IMR-90 (cell line): Measurements from ENCODE around the gene CNOT2. TPM values are rescaled to one million over a fixed set of nuclear protein-coding genes. Genes with fewer than 3 reads are reported as not detected.

Experiments
- ATAC-seq: fragments of 200-7000 bp; cut with Tn5 transposase; 2 replicates; pipeline ENCODE4 v1.9.1; 2020; ENCODE audit warnings: low read depth, mild to moderate bottlenecking, moderate library complexity
- BruUV-seq: library from RNA; stranded (reverse); fragments of 400-500 nt; replicated peaks from 2 replicates; lab custom pipeline; 2021; lab: Mats Ljungman, UMichigan
- CTCF ChIA-PET: fragments of 300-600 bp; formaldehyde crosslinking; extraction: SDS; loops from one replicate; lab custom pipeline; 2021; ENCODE audit warnings: antibody characterized with exemption; lab: Yijun Ruan, JAX
- POLR2A ChIA-PET: fragments of 300-600 bp; sonication (Branson Sonifier 250); formaldehyde crosslinking; loops from one replicate; lab custom pipeline; 2022; ENCODE audit warnings: antibody characterized with exemption; ENCODE audit not compliant: unreplicated experiment; lab: Charles Lee
- DNase-seq: peaks from one replicate; pipeline ENCODE4 v3.0.0; 2013
- H2AFZ ChIP-seq: replicated peaks from 2 replicates; pipeline ENCODE3; 2013; ENCODE audit warnings: low read length, mild to moderate bottlenecking; ENCODE audit not compliant: poor library complexity
- H2AK5ac ChIP-seq: 2 replicates; pipeline ENCODE4 v1.6.1; 2013; ENCODE audit warnings: low read depth, low read length, inconsistent platforms
- H2AK9ac ChIP-seq: replicated peaks from 2 replicates; pipeline ENCODE3; 2013; ENCODE audit warnings: mild to moderate bottlenecking, low read depth, low read length, moderate library complexity; ENCODE audit not compliant: poor library complexity
- H2BK120ac ChIP-seq: 2 replicates; pipeline ENCODE4 v1.6.1; 2013; ENCODE audit warnings: low read depth, low read length, inconsistent platforms
- H2BK15ac ChIP-seq: 3 replicates; pipeline ENCODE4 v1.6.1; 2013; ENCODE audit warnings: low read depth, low read length, inconsistent platforms
- H2BK20ac ChIP-seq: 2 replicates; pipeline ENCODE4 v1.6.1; 2013; ENCODE audit warnings: low read depth, mild to moderate bottlenecking, inconsistent platforms, low read length, moderate library complexity
- H2BK5ac ChIP-seq: 2 replicates; pipeline ENCODE4 v1.6.1; 2013; ENCODE audit warnings: mild to moderate bottlenecking, low read depth, low read length, inconsistent platforms; ENCODE audit not compliant: poor library complexity, severe bottlenecking
- H3K14ac ChIP-seq: replicated peaks from 2 replicates; pipeline ENCODE4 v1.6.1; 2013; ENCODE audit warnings: low read depth, low read length, inconsistent platforms
- H3K18ac ChIP-seq: 2 replicates; pipeline ENCODE4 v1.6.1; 2013; ENCODE audit warnings: low read depth, low read length, control low read depth
- H3K23ac ChIP-seq: 2 replicates; pipeline ENCODE4 v1.6.1; 2013; ENCODE audit warnings: low read depth, low read length, inconsistent platforms
- H3K27ac ChIP-seq: 2 replicates; pipeline ENCODE4 v1.5.1; 2013; ENCODE audit warnings: mild to moderate bottlenecking, control low read depth, low read length; ENCODE audit not compliant: insufficient read depth
- H3K27me3 ChIP-seq: 2 replicates; pipeline ENCODE4 v1.6.1; 2013; ENCODE audit warnings: low read length; ENCODE audit not compliant: control insufficient read depth, insufficient read depth
- H3K36me3 ChIP-seq: 2 replicates; pipeline ENCODE4 v1.6.1; 2013; ENCODE audit warnings: low read length, mixed read lengths; ENCODE audit not compliant: control insufficient read depth, insufficient read depth
- H3K4ac ChIP-seq: 2 replicates; pipeline ENCODE4 v1.6.1; 2013; ENCODE audit warnings: low read depth, low read length, inconsistent platforms
- H3K4me1 ChIP-seq: 2 replicates; pipeline ENCODE4 v1.6.1; 2013; ENCODE audit warnings: low read length, mixed read lengths; ENCODE audit not compliant: control insufficient read depth, insufficient read depth
- H3K4me2 ChIP-seq: 2 replicates; pipeline ENCODE4 v1.6.1; 2013; ENCODE audit warnings: low read depth, mild to moderate bottlenecking, control low read depth, low read length, moderate library complexity
- H3K4me3 ChIP-seq: 2 replicates; pipeline ENCODE4 v1.5.1; 2013; ENCODE audit warnings: low read depth, mild to moderate bottlenecking, control low read depth, low read length, moderate library complexity; ENCODE audit not compliant: insufficient read depth
- H3K56ac ChIP-seq: 2 replicates; pipeline ENCODE4 v1.6.1; 2013; ENCODE audit warnings: low read length, inconsistent platforms; ENCODE audit not compliant: insufficient read depth; ENCODE audit errors: extremely low read depth
- H3K79me1 ChIP-seq, 2 experiments: 2 replicates each; pipeline ENCODE4 v1.6.1; 2013; ENCODE audit warnings: low read length in 2 of 2, inconsistent platforms in 1 of 2, low read depth in 1 of 2
- H3K9ac ChIP-seq: 2 replicates; pipeline ENCODE4 v1.6.1; 2013; ENCODE audit warnings: low read depth, low read length, control low read depth
- H3K9me1 ChIP-seq: 2 replicates; pipeline ENCODE4 v1.6.1; 2013; ENCODE audit warnings: low read length, inconsistent platforms; ENCODE audit not compliant: insufficient read depth
- H3K9me3 ChIP-seq: 2 replicates; pipeline ENCODE4 v1.6.1; 2013; ENCODE audit warnings: low read length; ENCODE audit not compliant: control insufficient read depth, insufficient read depth
- H4K20me1 ChIP-seq: 2 replicates; pipeline ENCODE4 v1.6.1; 2013; ENCODE audit warnings: low read length, inconsistent platforms; ENCODE audit not compliant: insufficient read depth
- H4K5ac ChIP-seq: 2 replicates; pipeline ENCODE4 v1.6.1; 2013; ENCODE audit warnings: mild to moderate bottlenecking, low read depth, low read length, control low read depth
- H4K8ac ChIP-seq, 2 experiments: 2 replicates each; pipeline ENCODE4 v1.6.1; 2013; ENCODE audit warnings: low read depth in 2 of 2, low read length in 2 of 2, control low read depth in 1 of 2, inconsistent platforms in 1 of 2
- H4K91ac ChIP-seq: 2 replicates; pipeline ENCODE4 v1.6.1; 2013; ENCODE audit warnings: low read depth, low read length, inconsistent platforms; ENCODE audit not compliant: insufficient read depth
- CHD1 ChIP-seq: IDR thresholded peaks from 2 replicates; pipeline ENCODE4 v1.6.1; 2012; ENCODE audit warnings: low read depth, low read length, improper control_type of control experiment
- SMC3 ChIP-seq: fragments of 150-350 bp; IDR thresholded peaks from 2 replicates; pipeline ENCODE4 v1.6.1; 2016; ENCODE audit warnings: low read depth, mild to moderate bottlenecking, antibody characterized with exemption, low read length, moderate library complexity
- WGBS, 2 experiments: methylation state at CpG; one replicate each; pipeline versions ENCODE4 v1.1.5 to v1.1.7; 2013; ENCODE audit warnings: missing lambda C conversion rate in 2 of 2; ENCODE audit not compliant: insufficient read length in 1 of 2; ENCODE audit errors: extremely low coverage in 2 of 2; 5-methylcytosine and 5-hydroxymethylcytosine counted together
- dilution Hi-C: fragments of 300-500 bp; cut with HindIII; formaldehyde crosslinking; loops from one replicate; pipeline ENCODE4 v1.14.3; 2018; ENCODE audit warnings: low sequenced_read_pairs; ENCODE audit not compliant: unreplicated experiment
- in situ Hi-C: fragments of 300-500 bp; cut with MboI; formaldehyde crosslinking; loops from 3 replicates; pipeline ENCODE4 v1.14.3; 2019; ENCODE audit warnings: low sequenced_read_pairs, inconsistent platforms, mixed read lengths
- intact Hi-C: fragments of 100-400 bp; cut with micrococcal nuclease; formaldehyde crosslinking; loops from 2 replicates; pipeline ENCODE4 v1.10.0; 2022
- polyA plus RNA-seq, 3 experiments: library from polyadenylated mRNA; depleted of rRNA; stranded (reverse); fragments of >200 nt; gene quantifications; 2 replicates each; pipeline ENCODE4 v1.2.3, GENCODE V29; 2012; ENCODE audit warnings: low replicate concordance in 1 of 3
- total RNA-seq: library from RNA; depleted of rRNA; stranded (reverse); fragments of >200 nt; gene quantifications from 2 replicates; pipeline ENCODE4 v1.2.3, GENCODE V29; 2012

CNOT2 gene
- total and polyA plus RNA-seq, 2 of the 4 experiments (the other 2 are of a cell fraction) = 63.4 to 159 TPM

DNA sequence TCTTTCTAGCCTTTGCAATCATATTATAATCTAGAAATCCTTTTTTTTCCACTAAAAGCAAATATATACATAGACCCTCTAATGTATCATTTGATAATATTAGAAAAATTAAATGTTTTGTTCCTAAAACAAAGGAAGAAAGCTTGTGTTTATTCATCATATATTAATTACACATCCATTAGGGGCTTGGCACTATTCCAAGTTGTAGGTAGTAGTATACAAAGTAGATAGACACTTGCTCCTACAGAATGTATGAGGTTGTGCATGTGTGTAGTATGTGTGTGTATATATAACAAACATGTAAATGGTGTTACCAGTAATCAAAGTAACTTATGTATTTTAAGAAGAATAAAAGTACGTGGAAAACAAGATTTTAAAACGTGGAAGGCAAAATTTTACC is 107.8 kb downstream of the CNOT2 start:
- in situ Hi-C loops = no loop called here
- Histone ChIP-seq H3K18ac (no peak overlapping the region), H3K14ac (no peak overlapping the region), H2BK120ac (no peak overlapping the region), H3K79me1 (no peaks in the 10 kb centered on the region; a peak in 1 of 4 replicates), H2AK9ac (no peak overlapping the region), H3K9me3 (no peaks in the 10 kb centered on the region), H3K27ac (no peak overlapping the region), H3K4me1 (no peaks in the 10 kb centered on the region), H3K9ac (no peak overlapping the region), H3K56ac (no peak overlapping the region), H3K23ac (no peak overlapping the region), H3K4ac (no peak overlapping the region), H4K8ac (no peak overlapping the region), H4K91ac (no peak overlapping the region), H2AK5ac (no peak overlapping the region), H3K27me3 (no peaks in the 10 kb centered on the region), H3K4me2 (no peak overlapping the region), H4K5ac (no peak overlapping the region), H3K9me1 (no peaks in the 10 kb centered on the region; the same call in 1 of the 2 replicates), H2BK5ac (no peak overlapping the region), H2AFZ (no peak overlapping the region), H3K4me3 (no peak overlapping the region), H2BK20ac (no peak overlapping the region), H3K36me3 (peaks cover 9% of the 10 kb centered on the region), H2BK15ac (no peak overlapping the region), H4K20me1 (no peaks in the 10 kb centered on the region)
- CTCF ChIA-PET = no interaction called here
- TF ChIP-seq CHD1 (no peak), SMC3 (no peak)
- dilution Hi-C loops = no loop called here
- no peak for DNase-seq
- POLR2A ChIA-PET = no interaction called here
- no CpG with 5 or more reads among the region's 2 CpGs for WGBS, 2 experiments
- ATAC-seq = no peak
- intact Hi-C loops = no loop called here
- no TSS peak for BruUV-seq
